Measurements from ENCODE around the gene ERC2.

The ERC2 gene

DNA sequence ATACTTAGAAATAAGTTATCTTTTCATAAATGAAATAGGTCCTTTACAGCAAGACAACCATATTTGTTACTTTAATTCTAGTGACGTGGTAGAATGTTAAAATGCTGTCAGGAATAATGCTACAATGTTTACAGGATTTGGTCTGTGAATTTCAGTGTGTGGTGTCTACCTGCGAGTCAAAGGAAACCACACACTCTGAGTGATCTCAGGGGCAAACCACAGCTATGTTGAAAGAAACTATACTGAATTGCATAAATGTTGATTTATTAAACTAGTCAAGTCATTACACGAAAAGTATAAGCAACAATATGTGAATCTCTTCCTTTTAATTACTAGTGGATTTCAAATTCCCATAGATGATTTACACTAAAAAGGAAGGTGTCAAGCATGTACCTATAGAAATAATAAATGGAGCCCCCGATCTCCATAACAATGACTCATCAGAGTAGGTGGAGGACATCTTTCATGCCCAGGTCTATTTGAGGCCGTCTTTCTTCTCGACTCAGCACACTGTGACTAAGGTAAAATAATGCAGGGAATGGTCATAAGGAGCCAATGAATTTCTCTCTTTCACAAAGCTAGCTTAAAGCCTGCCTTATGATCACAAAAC, 463.0 kb downstream of the ERC2 start:
- TF ChIP-seq, protein P1, sequence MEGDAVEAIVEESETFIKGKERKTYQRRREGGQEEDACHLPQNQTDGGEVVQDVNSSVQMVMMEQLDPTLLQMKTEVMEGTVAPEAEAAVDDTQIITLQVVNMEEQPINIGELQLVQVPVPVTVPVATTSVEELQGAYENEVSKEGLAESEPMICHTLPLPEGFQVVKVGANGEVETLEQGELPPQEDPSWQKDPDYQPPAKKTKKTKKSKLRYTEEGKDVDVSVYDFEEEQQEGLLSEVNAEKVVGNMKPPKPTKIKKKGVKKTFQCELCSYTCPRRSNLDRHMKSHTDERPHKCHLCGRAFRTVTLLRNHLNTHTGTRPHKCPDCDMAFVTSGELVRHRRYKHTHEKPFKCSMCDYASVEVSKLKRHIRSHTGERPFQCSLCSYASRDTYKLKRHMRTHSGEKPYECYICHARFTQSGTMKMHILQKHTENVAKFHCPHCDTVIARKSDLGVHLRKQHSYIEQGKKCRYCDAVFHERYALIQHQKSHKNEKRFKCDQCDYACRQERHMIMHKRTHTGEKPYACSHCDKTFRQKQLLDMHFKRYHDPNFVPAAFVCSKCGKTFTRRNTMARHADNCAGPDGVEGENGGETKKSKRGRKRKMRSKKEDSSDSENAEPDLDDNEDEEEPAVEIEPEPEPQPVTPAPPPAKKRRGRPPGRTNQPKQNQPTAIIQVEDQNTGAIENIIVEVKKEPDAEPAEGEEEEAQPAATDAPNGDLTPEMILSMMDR (IDR thresholded peaks at IDR 0.05), result no peak
- H3K36me3 ChIP-seq (ENCODE audit: control insufficient read depth, insufficient read depth, low read length), result no peaks in the 10 kb centered on the region
- H3K27ac ChIP-seq, result no peak overlapping the region
- H3K4me2 ChIP-seq (ENCODE audit: low read length), result no peak overlapping the region
- no peak overlapping the region for H2AFZ ChIP-seq
- no peaks in the 10 kb centered on the region for H3K4me1 ChIP-seq
- no peak overlapping the region for H3K9ac ChIP-seq
- H3K79me2 ChIP-seq, result no peaks in the 10 kb centered on the region
- H3K9me3 ChIP-seq (ENCODE audit: control insufficient read depth, low read length), result no peaks in the 10 kb centered on the region
- no peaks in the 10 kb centered on the region for H3K27me3 ChIP-seq (ENCODE audit: control insufficient read depth, insufficient read depth, low read length)
- H3K4me3 ChIP-seq (ENCODE audit: low read depth, low read length), result no peak overlapping the region

DNA sequence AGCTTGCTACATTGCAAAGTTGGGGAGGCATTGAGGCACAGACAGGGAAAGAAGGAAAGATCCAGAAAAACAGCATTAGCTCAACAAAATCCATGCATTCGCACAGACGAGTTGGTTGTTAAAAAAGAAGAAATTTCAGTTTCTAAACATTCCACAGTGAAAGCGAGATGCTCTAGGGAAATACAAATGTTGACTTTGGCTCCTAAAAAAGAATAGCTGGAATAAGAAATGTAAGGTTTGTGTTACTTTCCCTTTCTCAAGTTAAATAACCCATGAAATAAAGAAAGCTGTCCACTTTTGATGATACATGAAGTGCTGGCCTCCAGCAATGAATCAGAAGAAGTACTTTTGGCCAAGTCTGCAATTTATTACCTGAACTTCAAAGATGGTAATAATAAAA, 465.1 kb downstream of the ERC2 start:
- Histone ChIP-seq H3K27me3 (ENCODE audit: control insufficient read depth, insufficient read depth, low read length) (no peaks in the 10 kb centered on the region), H3K79me2 (no peaks in the 10 kb centered on the region), H3K9ac (no peak overlapping the region), H3K4me3 (ENCODE audit: low read depth, low read length) (no peak overlapping the region), H3K9me3 (ENCODE audit: control insufficient read depth, low read length) (no peaks in the 10 kb centered on the region), H3K4me2 (ENCODE audit: low read length) (no peak overlapping the region), H3K36me3 (ENCODE audit: control insufficient read depth, insufficient read depth, low read length) (no peaks in the 10 kb centered on the region), H2AFZ (no peak overlapping the region), H3K4me1 (no peaks in the 10 kb centered on the region), H3K27ac (no peak overlapping the region)
- TF ChIP-seq, protein P1 (IDR thresholded peaks at IDR 0.05), result no peak

DNA sequence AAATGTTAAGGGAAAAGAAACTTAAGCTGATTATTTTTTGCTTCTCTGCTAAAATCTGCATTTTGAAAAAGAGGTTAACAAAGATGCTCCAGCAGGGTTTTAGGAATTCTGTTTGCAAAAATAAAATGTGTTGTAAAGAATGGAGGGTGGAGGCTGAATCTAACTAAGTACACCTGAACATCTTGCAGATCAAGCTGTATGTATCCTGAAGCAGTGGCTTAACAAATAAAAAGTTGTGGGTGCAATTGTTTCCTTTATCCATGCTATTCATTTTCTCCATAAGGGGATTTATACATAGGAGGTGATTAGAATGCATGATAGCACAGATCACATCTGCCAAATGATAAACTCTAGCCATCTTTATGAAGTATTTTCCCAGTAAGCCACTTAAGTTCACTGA, 466.3 kb downstream of the ERC2 start:
- no peaks in the 10 kb centered on the region for H3K27me3 ChIP-seq (ENCODE audit: control insufficient read depth, insufficient read depth, low read length)
- H3K9ac ChIP-seq, result no peak overlapping the region
- no peaks in the 10 kb centered on the region for H3K79me2 ChIP-seq
- H3K4me1 ChIP-seq, result no peaks in the 10 kb centered on the region
- H3K4me2 ChIP-seq (ENCODE audit: low read length), result no peak overlapping the region
- H3K36me3 ChIP-seq (ENCODE audit: control insufficient read depth, insufficient read depth, low read length), result no peaks in the 10 kb centered on the region
- no peak overlapping the region for H3K27ac ChIP-seq
- H2AFZ ChIP-seq, result no peak overlapping the region
- TF ChIP-seq, protein P1 (IDR thresholded peaks at IDR 0.05), result no peak
- H3K4me3 ChIP-seq (ENCODE audit: low read depth, low read length), result no peak overlapping the region
- no peaks in the 10 kb centered on the region for H3K9me3 ChIP-seq (ENCODE audit: control insufficient read depth, low read length)

DNA sequence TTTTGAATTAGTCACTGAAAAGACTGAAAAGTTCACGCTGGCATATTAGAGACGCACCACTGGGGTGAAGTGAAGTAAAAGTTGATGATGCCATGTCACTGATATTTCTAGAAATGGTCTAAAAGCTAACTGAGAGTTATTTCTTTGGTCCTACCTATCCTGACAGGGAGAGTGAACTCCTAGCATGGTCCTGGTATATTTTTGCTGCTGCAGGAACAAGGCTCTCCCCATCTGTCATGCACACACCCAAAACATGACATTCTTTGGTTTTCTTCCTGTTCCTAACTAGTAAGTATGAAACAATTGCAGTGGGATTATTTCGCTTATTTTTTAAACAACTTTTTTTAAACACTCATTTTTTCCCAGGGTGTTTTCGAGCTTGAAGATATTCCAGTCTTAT, 466.7 kb downstream of the ERC2 start:
- Histone ChIP-seq H3K9ac (no peak overlapping the region), H3K4me2 (ENCODE audit: low read length) (no peak overlapping the region), H3K27me3 (ENCODE audit: control insufficient read depth, insufficient read depth, low read length) (no peaks in the 10 kb centered on the region), H3K36me3 (ENCODE audit: control insufficient read depth, insufficient read depth, low read length) (no peaks in the 10 kb centered on the region), H3K4me3 (ENCODE audit: low read depth, low read length) (no peak overlapping the region), H3K79me2 (no peaks in the 10 kb centered on the region), H2AFZ (no peak overlapping the region), H3K27ac (no peak overlapping the region), H3K4me1 (no peaks in the 10 kb centered on the region), H3K9me3 (ENCODE audit: control insufficient read depth, low read length) (no peaks in the 10 kb centered on the region)
- TF ChIP-seq, protein P1 (IDR thresholded peaks at IDR 0.05), result no peak

DNA sequence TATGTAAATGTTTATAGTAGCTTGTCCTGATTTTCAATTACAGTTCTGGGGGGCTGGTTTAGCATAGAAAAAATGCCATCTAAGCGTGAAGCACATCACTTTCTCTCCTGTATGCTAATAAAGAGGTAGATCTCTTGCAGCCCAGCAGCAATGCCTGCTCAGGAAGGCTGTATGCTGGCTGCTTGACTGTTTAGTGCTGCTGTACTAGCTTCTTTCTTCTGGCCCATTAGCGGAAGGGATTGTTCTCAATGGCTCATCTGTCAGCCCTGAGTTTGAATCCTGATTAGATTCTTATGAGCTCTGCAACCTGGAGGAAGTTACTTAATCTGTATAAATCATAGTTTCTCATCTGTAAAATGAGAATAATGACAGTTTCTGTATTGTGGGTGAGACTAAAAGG, 478.9 kb downstream of the ERC2 start:
- Histone ChIP-seq H3K9me3 (ENCODE audit: control insufficient read depth, low read length) (no peaks in the 10 kb centered on the region), H3K79me2 (no peaks in the 10 kb centered on the region), H2AFZ (no peak overlapping the region), H3K27me3 (ENCODE audit: control insufficient read depth, insufficient read depth, low read length) (no peaks in the 10 kb centered on the region), H3K36me3 (ENCODE audit: control insufficient read depth, insufficient read depth, low read length) (no peaks in the 10 kb centered on the region), H3K9ac (no peak overlapping the region), H3K27ac (no peak overlapping the region), H3K4me2 (ENCODE audit: low read length) (no peak overlapping the region), H3K4me1 (no peaks in the 10 kb centered on the region), H3K4me3 (ENCODE audit: low read depth, low read length) (no peak overlapping the region)
- TF ChIP-seq, protein P1 (IDR thresholded peaks at IDR 0.05), result no peak
